Measurements from ENCODE around the gene CRADD. TPM values are rescaled to one million over a fixed set of nuclear protein-coding genes. Genes with fewer than 3 reads are reported as not detected.
A peak's percentile ranks its signal among the peaks of the same experiment; 100 is the strongest.

Gene CRADD
- total and polyA plus RNA-seq, 2 of the 4 experiments (the other 2 are of a cell fraction) = 11.1 to 14.0 TPM

DNA sequence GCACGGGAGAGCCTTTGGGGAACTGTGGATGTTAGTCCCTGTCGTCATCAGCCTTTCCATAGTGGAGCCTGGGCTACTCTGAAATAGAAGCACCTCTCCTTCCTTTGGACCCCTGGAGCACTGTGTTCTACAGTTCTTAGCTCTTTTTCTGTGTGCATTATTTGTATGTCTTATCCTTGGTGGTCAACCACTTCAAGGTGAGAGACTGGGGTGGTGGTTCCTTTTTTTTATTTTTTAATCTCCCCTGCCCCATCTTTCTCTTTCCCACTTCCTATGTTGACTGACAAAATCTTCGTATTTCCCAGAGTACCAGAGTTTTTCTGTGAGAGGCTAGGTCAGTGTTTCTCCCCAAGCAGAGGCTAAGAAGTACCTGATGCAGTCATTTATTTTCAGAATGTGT lies 111.7 kb downstream of the CRADD start (continued):
- TF ChIP-seq, protein P1, sequence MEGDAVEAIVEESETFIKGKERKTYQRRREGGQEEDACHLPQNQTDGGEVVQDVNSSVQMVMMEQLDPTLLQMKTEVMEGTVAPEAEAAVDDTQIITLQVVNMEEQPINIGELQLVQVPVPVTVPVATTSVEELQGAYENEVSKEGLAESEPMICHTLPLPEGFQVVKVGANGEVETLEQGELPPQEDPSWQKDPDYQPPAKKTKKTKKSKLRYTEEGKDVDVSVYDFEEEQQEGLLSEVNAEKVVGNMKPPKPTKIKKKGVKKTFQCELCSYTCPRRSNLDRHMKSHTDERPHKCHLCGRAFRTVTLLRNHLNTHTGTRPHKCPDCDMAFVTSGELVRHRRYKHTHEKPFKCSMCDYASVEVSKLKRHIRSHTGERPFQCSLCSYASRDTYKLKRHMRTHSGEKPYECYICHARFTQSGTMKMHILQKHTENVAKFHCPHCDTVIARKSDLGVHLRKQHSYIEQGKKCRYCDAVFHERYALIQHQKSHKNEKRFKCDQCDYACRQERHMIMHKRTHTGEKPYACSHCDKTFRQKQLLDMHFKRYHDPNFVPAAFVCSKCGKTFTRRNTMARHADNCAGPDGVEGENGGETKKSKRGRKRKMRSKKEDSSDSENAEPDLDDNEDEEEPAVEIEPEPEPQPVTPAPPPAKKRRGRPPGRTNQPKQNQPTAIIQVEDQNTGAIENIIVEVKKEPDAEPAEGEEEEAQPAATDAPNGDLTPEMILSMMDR (conservative IDR thresholded peaks at IDR 0.05; ENCODE audit: low read depth, low read length) = no peak

DNA sequence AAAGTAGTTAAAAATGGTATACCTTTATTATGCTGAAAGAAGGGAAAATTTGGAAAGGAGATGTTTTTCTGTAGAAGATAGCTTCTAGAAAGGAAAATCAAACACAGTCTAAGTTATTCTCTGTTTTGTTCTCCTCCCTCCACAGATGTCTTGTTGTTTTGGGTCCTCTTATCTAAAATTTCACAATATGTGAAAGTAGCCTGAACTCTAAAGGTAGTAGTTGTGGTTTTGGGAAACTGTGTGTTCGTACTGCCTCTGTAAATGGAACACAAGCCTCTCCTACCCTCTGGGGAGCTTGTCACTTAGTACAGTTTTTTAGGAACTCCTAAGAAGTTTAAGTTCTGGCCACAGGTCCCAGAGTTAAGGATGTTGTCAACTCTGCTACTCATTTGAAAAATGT lies 112.6 kb downstream of the CRADD start:
- Histone ChIP-seq H4K8ac (ENCODE audit: low read depth in 2 of 2, low read length in 2 of 2) (peak overlapping the region; percentile 91 to 94), H2AK9ac (replicated peaks; ENCODE audit: low read depth, low read length, poor library complexity) (no peak overlapping the region), H3K9me1 (ENCODE audit: insufficient read depth, low read length) (peaks cover 10% of the 10 kb centered on the region), H3K27me3 (ENCODE audit: control insufficient read depth, insufficient read depth, low read length) (no peaks in the 10 kb centered on the region), H3K9me3 (ENCODE audit: control insufficient read depth, insufficient read depth, low read length) (no peaks in the 10 kb centered on the region), H4K20me1 (ENCODE audit: insufficient read depth, low read length) (no peaks in the 10 kb centered on the region), H2AK5ac (ENCODE audit: low read depth, low read length) (peak overlapping the region; percentile 89), H3K9ac (ENCODE audit: low read depth, low read length) (peak overlapping the region; percentile 9; the same call in 1 of the 2 replicates), H2BK120ac (ENCODE audit: low read depth, low read length) (peak overlapping the region; percentile 100), H3K36me3 (ENCODE audit: control insufficient read depth, insufficient read depth, low read length) (no peaks in the 10 kb centered on the region), H2BK5ac (ENCODE audit: low read depth, low read length, poor library complexity, severe bottlenecking) (peak overlapping the region; percentile 100), H3K4me2 (ENCODE audit: low read depth, low read length) (peak overlapping the region; percentile 31; the same call in 1 of the 2 replicates), H2BK15ac (ENCODE audit: low read depth, low read length) (peak overlapping the region; percentile 88), H2BK20ac (ENCODE audit: low read depth, low read length) (peak overlapping the region; percentile 98), H3K27ac (ENCODE audit: insufficient read depth, low read length) (0 out of 2 replicates have a peak overlapping the region, but pooled peaks have one; percentile 23), H2AFZ (replicated peaks; ENCODE audit: low read length, poor library complexity) (no peak overlapping the region), H3K56ac (ENCODE audit: extremely low read depth, insufficient read depth, low read length) (peak overlapping the region; percentile 70; the same call in 1 of the 2 replicates), H3K23ac (ENCODE audit: low read depth, low read length) (peak overlapping the region; percentile 93; the same call in 1 of the 2 replicates), H3K79me1 (ENCODE audit: low read depth in 1 of 2, low read length in 2 of 2) (peaks cover 23 to 37% of the 10 kb centered on the region in 2 experiments; a peak in 3 of 4 replicates), H3K4me3 (ENCODE audit: insufficient read depth, low read depth, low read length) (no peak overlapping the region), H4K91ac (ENCODE audit: insufficient read depth, low read depth, low read length) (peak overlapping the region; percentile 90), H3K4me1 (ENCODE audit: control insufficient read depth, insufficient read depth, low read length) (peaks cover 20% of the 10 kb centered on the region), H4K5ac (ENCODE audit: low read depth, low read length) (peak overlapping the region; percentile 33; the same call in 1 of the 2 replicates), H3K4ac (ENCODE audit: low read depth, low read length) (peak overlapping the region; percentile 90; the same call in 1 of the 2 replicates), H3K18ac (ENCODE audit: low read depth, low read length) (peak overlapping the region; percentile 82), H3K14ac (replicated peaks; ENCODE audit: low read depth, low read length) (peak overlapping the region; percentile 98)
- ATAC-seq (ENCODE audit: low read depth) = no peak
- in situ Hi-C loops (cut with MboI; ENCODE audit: low sequenced_read_pairs) = no loop called here
- BruUV-seq (replicated peaks) = no TSS peak
- dilution Hi-C loops (cut with HindIII; ENCODE audit: low sequenced_read_pairs, unreplicated experiment) = no loop called here
- no peak for DNase-seq
- intact Hi-C loops (cut with micrococcal nuclease) = no loop called here
- TF ChIP-seq POLR2A (IDR thresholded peaks at IDR 0.05; ENCODE audit: low read depth, low read length) (no peak), CEBPB (IDR thresholded peaks at IDR 0.05; ENCODE audit: low read depth, low read length) (peak; percentile 30; the same call in 1 of the 2 replicates)
- CTCF ChIA-PET = no interaction called here
- POLR2A ChIA-PET (ENCODE audit: unreplicated experiment) = no interaction called here
- no CpG with 5 or more reads among the region's 1 CpG for WGBS, 2 experiments (ENCODE audit: extremely low coverage in 2 of 2, insufficient read length in 1 of 2)

Measured in IMR-90 (cell line).